Stimulated activated CD4-positive, alpha-beta T cell treated with anti-CD3 and anti-CD28 coated beads, Interleukin-4, amount 100 ng/mL, for 1 hour (primary cell): ENCODE results near the gene ATG9B.

ENCODE experiments used
- DNase-seq: peaks from one replicate; pipeline ENCODE4 v3.0.0-alpha.2; 2020

ATG9B gene, protein sequence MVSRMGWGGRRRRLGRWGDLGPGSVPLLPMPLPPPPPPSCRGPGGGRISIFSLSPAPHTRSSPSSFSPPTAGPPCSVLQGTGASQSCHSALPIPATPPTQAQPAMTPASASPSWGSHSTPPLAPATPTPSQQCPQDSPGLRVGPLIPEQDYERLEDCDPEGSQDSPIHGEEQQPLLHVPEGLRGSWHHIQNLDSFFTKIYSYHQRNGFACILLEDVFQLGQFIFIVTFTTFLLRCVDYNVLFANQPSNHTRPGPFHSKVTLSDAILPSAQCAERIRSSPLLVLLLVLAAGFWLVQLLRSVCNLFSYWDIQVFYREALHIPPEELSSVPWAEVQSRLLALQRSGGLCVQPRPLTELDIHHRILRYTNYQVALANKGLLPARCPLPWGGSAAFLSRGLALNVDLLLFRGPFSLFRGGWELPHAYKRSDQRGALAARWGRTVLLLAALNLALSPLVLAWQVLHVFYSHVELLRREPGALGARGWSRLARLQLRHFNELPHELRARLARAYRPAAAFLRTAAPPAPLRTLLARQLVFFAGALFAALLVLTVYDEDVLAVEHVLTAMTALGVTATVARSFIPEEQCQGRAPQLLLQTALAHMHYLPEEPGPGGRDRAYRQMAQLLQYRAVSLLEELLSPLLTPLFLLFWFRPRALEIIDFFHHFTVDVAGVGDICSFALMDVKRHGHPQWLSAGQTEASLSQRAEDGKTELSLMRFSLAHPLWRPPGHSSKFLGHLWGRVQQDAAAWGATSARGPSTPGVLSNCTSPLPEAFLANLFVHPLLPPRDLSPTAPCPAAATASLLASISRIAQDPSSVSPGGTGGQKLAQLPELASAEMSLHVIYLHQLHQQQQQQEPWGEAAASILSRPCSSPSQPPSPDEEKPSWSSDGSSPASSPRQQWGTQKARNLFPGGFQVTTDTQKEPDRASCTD

DNA sequence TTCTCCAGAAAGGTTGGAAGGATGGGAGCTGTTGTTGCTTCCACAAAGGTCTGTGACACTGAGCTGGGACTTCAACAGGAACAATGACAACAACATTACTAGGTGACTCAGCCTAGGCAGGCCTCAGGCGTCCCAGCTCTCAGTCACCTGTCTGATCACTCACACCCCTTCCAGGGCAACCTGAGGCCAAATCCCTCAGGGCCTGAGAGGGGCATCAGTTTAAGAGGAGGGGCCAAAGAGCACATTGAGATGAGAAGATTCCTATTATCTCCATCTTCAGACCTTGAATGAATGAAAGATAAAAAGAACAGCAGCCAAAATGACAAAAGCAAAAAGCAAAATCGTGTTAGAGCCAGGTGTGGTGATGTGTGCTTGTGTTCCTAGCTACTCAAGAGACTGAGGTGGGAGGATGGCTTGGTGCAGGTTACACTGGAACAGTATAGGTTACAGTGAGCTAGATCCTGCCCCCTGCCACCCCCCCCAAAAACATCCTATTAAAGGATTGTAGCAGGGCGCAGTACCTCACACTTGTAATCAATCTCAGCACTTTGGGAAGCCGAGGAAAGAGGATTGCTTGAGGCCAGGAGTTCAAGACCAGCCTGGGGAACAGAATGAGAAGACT lies at the start of gene ATG9B:
Gene ATG9B, minus strand, starts transcription at position 60 of the 622 bp plus-strand sequence. CDS start 71 bp downstream, outside the sequence.
- no peak for DNase-seq

DNA sequence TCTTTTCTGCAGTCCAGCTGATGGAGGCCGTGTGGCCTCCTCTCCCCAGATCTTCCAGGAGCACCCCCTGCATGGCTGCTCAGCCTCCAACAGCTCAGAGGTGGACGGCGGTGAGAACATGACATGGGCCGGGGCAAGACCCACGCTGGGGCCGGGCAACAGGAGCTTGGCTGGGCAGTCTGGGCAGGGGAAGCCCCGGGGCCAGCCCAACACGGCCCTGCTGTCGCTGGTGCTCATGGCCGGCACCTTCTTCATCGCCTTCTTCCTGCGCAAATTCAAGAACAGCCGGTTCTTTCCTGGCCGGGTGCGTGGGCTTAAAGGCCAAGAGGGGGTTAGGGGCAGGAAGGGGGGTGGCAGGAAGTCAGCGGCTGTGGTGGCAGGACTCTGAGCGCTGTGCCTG lies 49.7 kb upstream of the ATG9B start:
- no peak for DNase-seq

DNA sequence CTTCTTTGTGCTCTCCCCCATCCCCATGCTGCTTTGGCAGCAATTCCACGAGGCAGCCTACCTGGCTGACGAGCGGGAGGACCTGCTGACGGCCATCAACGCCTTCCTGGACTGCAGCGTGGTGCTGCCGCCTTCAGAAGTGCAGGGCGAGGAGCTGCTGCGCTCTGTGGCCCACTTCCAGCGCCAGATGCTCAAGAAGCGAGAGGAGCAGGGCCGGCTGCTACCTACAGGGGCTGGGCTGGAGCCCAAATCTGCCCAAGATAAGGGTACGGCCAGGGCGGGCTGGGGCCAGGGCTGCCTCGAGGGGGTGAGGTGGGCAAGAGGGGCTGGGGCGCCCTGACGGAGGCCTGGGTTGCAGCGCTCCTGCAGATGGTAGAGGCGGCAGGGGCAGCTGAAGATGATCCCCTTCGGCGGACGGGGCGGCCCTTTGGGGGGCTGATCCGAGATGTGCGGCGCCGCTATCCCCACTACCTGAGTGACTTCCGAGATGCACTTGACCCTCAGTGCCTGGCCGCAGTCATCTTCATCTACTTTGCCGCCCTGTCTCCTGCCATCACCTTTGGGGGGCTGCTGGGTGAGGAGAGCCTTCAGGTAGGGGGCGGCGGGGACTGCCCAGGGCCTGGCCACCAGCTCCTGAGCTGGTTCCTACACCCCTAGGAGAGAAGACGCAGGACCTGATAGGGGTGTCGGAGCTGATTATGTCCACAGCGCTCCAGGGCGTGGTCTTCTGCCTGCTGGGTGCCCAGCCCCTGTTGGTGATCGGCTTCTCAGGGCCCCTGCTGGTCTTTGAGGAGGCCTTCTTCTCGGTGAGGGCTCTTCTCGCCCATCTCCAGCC lies 47.0 kb upstream of the ATG9B start:
- DNase-seq, result no peak

DNA sequence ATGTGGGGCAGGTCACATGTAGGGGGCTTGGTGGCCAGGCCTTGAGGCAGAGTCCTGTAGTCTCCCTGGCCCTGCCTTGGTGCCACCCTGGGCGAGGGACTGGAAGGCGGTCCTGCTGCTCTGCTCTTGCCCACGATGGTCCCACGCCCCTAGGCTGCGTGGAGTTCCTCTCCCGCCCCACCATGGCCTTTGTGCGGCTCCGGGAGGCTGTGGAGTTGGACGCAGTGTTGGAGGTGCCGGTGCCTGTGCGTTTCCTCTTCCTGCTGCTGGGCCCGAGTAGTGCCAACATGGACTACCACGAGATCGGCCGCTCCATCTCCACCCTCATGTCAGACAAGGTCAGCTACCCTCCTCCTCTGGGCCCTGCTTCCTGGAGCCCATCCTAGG lies 46.3 kb upstream of the ATG9B start:
- DNase-seq, result no peak

DNA sequence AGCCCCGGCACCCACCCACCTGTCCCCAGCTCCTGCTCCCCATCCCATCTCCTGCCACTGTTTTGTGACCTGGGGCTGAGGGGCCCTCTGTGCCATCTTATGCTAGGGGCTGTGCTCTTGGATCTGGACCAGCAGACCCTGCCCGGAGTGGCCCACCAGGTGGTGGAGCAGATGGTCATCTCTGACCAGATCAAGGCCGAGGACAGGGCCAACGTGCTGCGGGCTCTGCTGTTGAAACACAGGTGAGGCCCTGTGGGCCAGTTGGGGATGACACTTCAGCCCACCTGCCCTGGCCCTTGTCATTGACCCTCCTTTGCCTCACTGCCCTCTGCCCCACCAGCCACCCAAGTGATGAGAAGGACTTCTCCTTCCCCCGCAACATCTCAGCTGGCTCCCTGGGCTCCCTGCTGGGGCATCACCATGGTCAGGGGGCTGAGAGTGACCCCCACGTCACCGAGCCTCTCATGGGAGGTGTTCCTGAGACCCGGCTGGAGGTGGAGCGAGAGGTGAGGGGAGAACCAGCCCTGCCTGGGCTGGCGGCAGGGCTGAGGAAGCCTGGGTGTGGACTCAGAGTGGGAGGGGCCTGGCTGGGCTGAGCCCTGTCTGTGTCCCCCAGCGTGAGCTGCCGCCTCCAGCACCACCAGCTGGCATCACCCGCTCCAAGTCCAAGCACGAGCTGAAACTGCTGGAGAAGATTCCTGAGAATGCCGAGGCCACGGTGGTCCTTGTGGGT lies 45.7 kb upstream of the ATG9B start:
- DNase-seq, result no peak

DNA sequence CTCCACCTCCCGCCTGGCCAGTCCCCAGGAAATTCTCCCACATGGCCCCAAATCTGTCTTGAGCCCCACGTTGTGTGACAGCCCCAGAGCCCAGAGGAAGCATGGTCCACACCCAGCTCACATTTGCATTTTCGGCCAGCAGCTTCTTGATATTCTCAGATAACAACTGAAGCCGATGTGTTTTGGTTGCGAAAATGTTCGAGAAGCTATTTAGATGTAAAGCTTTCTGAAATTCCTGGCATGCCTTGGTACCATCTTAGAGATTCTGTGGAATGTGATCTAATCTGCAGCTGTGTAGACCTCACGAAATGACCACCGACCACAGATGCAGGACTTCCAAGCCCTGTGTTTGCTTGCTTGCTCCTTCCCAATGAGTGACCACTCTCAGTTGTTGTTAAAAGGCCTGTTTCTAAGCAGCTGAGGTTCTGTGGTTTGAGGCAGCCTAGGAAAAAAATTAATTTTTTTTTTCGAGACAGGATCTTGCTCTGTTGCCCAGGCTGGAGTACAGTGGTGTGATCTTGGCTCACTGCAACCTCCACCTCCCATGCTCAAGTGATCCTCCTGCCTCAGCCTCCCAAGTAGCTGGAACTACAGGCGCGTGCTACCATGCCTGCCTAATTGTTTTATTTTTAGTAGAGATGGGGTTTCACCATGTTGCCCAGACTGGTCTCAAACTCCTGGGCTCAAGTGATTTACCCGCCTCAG lies 43.9 kb upstream of the ATG9B start:
- no peak for DNase-seq

DNA sequence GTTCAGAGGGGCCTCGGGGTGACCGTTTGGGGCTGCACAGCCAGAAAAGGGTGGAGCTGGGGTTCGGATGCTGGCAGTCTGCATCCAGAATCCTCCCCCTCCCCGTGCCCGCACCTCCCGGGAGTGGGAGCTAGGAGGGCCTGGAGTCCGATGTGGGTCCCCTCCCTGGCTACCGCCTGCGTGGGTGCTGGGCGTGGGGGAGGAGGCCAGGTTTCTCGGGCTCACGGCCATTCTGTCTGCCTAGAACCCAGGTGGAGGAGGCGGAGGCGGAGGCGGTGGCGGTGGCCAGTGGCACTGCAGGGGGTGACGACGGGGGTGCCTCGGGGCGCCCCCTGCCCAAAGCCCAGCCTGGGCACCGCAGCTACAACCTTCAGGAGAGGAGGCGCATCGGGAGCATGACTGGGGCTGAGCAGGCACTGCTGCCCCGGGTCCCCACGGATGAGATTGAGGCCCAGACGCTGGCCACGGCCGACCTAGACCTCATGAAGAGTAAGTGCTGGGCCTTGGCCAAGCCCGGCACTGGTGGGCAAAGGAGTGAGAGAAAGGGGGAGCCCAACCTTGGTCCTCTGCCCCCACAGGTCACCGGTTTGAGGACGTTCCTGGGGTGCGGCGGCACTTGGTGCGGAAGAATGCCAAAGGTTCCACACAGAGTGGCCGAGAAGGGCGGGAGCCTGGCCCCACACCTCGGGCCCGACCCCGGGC lies 42.1 kb upstream of the ATG9B start:
- no peak for DNase-seq

DNA sequence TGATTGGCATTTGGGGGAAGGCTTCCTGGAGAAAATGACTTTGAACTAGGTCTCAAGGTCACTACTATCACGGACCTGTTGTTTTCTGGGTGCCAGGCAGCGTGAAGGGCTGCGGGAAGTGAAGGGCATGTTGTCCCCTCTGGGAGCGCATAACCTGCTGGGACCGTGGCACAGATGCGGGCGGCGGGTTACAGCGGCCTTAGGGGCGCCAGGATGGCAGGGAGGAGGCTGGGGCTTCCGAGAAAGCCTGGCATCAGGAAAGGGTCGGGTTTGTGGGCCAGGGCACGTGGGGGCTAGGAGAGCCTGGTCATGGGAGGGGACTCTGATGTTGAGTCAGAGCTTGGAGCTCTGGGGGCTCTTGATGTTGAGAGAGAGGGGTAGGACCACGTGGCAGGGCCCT lies 41.2 kb upstream of the ATG9B start:
- no peak for DNase-seq

DNA sequence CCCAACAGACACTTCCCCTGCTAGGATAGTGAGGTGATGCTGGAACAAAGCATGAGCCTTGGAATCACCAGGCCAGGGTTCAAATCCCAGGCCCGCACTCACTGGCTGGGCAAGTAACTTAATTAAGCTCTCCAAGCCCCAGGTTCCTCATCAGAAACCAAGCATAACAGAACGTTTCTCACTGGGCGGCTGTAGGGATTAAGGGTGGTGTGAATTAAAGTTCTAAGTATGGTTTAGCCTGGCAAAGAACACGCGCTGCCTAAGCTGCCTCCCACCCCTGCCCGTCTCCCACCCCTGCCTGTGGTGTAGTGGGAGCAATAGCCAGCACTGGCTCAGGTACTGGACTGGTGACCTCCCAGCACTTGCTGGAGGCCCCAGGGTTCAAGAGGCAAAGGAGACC lies 40.7 kb upstream of the ATG9B start:
- no peak for DNase-seq

DNA sequence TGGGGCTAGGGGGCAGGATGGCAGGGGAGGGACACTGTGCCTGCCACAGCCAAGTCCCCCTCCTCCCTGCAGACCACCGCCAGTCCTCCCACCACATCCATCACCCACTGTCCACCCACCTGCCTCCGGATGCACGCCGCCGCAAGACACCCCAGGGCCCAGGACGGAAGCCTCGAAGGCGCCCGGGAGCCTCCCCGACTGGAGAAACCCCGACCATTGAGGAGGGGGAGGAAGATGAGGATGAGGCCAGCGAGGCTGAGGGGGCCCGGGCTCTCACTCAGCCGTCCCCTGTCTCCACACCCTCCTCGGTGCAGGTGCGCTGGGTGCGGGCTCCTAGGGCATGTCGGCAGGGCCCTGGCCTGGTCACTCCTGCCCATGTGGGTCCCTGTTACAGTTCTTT lies 40.2 kb upstream of the ATG9B start:
- DNase-seq, result no peak

DNA sequence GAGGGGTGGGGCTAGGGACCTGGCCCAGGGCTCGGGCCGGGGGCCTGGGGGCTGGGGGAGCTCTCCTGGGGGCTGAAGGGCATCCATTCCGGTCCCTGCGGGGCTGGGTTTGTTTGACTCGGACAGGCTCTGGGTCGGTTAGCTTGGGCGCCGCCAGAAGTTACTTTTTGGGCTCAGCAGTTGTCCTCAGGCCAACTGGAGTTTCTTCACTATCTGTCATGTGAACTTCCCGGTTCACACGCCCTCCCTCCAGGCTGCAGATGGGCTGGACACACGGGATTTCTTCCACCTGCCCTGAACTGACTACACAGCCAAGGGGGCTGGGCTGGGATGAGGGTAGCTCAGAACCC lies 38.9 kb upstream of the ATG9B start:
- DNase-seq, result no peak

DNA sequence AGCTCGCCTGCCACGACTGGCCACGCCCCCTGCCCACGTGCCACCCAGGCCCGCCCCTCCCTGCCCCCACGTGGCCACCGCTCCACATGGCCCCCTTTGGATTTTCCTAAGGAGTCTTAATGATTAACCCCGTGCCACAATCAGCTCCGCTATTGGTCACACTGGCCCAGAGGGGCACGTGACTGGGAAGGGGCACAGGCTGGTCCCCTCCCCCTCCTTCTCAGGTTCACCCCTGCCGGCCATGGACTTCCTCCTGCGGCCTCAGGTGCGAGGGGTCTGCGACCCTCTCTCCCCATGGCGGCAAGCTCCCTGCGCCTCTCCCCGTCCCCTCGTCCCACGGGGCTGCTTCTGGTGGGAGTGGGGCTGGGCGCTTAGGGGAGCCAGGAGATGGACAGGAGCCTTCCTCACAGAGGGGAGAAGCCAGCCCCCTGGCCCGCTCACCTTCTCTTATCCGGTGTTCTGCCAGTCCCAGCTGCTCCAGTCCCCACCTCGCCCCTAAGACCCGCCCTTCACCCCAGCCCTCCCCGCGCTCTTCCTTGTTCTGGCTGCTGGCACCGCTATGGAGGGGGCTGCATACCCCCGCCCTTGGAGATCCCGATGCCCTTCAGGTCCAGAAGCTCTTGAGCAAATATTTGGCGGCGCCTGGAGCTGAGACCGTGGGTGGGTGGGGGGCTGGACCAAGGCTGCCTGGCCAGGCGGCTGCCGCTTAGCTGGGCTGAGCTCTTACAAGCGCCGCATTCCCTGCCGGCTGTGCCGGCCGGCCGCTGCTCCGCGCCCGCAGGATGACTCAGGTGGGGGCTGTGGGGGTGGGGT lies 38.3 kb upstream of the ATG9B start:
- DNase-seq, result no peak

DNA sequence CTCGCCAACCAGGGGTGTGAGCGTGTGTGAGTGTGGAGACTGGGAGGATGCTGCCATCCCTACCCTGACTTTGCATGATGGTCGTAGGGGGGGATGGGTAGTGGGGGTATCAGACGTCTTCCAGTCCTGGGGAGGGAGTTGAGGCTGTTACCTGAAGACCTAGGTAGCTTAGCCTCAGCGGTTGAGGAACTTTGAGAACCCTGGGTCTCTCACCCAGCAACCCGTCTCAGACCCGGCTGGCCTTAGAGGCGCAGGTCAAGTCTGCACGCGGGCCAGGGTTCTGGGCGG lies 37.8 kb upstream of the ATG9B start:
- no peak for DNase-seq

DNA sequence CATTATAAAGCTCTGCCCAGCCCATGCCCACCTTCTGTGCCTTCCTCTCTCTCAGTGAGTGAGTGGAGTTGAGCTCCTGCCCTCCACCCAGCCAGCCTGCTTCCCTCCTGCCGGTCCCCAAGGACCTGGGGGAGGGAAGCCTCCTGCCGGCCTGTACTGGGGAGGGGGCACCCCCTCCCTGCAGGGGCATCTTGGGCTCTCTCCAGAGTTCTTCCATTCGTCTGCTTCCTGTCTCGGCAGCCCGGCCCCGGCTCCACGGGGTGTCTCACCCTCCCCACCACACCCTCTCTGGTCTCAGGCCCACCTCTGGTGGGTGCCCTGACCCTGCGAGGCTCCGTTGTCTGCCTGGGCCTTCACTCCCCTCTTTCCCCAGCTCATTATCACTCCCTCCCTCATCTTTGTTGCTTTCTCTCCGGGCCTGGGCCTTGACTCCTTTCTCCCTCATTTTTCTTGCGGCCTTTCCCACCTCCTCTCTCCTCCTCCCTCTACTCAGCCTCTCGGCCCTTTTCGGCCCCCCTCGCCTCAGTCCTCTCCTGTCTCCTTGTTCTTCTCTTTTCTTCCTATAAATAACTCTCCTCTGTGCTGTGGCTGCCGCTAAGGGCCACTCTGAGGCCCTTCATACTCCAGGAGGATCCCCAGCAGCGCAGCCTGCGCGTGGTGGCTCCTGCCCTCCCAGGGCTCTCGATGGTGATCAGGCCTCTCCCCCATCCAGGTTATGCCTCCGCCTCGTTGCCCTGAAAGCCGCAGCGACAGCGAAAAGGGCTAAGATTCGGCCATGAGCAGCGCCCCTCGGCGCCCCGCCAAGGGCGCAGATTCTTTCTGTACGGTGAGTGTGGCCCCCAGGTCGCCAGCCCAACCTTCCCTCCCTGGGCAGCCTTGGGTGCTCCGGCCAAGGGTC lies 37.2 kb upstream of the ATG9B start:
- no peak for DNase-seq

DNA sequence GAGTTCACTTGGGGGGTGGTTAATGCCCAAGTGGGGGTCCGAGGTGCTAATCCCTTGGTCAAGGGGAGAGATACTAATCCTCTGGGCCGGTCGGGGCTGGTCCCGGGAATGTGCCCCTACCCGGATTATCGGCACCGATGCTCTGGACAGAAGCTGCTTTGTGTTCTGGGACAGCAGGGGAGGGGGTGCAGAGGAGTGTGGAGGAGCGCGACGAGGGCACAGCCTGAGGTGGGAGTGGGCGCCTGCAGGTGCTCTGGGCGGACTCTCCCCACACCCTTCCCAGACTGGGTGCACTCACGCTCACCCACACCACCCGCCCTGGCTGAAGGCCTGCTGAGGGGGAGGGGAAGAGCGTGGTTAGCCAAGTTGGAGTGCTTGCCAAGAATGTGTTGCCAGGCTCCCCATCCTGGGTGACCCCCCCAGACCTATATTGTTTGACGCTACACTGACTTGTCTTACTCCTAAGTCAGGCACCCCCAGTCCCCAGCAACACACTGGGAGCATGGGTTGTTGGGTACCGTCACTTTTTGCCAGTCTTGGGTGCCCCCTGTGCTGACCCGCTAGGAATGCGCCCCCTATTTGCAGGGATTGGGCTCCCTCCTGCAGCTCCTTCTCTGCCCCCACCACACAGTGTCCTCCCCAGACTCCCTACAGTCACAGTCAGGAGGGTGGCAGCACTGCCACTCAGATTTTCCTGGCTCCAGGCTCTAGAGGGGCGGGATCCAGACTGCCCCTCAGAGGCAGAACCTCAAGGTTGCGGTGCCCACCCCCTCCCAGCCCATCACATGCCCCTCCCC lies 36.3 kb upstream of the ATG9B start:
- DNase-seq, result no peak

DNA sequence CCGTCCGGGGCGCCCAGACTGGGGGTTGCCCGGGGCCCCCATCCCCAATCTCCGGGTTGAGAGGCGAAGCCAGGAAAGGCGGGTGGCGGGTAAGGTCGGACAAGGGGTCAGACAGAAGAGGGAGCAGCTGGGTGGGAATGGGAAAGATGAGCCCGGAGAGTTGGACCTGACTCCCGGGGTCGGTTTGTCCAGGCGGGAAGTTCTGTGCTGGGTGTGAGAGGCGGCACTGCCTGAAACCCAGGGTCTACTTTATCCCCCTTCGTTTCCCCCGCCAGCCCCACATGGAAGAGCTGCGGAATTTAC lies 35.8 kb upstream of the ATG9B start:
- DNase-seq, result no peak

DNA sequence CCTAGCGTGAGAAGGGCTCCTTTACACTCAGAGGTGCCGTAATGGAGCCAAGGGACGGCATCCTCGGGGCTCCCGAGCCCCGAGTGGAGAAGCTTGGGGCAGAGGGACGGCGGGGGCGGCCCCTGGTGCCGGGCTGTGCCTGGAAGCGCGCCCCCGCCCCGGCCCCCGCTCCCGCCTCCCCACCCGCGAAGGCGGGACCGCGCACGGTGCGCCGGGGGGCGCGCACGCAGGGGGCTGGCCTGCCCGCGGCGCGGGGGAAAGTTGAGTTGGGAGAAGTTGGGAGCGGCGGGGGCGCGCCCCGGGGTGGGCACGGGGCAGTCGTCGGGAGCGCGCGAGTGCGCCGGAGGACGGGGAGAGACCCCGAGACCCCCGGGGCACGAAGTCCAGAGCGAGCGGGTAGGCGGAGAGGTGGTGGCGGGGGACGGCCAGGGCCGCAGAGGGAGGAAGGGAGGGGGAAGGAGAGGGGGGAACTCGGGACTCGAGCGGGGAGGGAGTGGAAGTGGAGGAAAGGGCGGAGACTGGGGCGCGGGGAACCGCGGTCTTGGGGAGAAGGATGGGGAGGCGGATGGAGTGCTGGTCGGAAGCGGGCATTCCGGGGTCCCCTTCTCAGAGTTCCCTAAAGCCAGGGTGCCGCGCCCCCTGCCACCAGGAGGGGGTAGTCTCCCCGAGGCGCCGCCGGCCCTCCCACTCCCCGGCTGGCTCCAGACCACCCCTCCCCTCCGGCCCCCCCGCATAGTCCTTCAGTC lies 35.2 kb upstream of the ATG9B start, which contains the start of gene SLC4A2:
Gene SLC4A2, plus strand, starts transcription at position 223 of the 746 bp plus-strand sequence. CDS start 2,399 bp downstream, outside the sequence.
- DNase-seq, result peak; percentile 73
